ENCODE results near the gene P2RX2. TPM values are rescaled to one million over a fixed set of nuclear protein-coding genes. Genes with fewer than 3 reads are reported as not detected.

Gene P2RX2
- total and polyA plus RNA-seq, 2 experiments from 2014 or later, result 1.1 to 1.7 TPM

- H3K27ac ChIP-seq (ENCODE audit: low read depth), result no peak overlapping the region
- H3K9me3 Mint-ChIP-seq, result no peaks in the 10 kb centered on the region
- H3K4me3 ChIP-seq, result no peak overlapping the region
- H3K27me3 ChIP-seq (ENCODE audit: insufficient read depth), result no peaks in the 10 kb centered on the region
- no peak for TF ChIP-seq ETS1 (IDR thresholded peaks at IDR 0.05)
- TF ChIP-seq EZH2 (IDR thresholded peaks at IDR 0.05; ENCODE audit: low read depth, unreplicated experiment), result no peak
- no peak for TF ChIP-seq NANOG (IDR thresholded peaks at IDR 0.05; ENCODE audit: borderline replicate concordance)
- no peak for TF ChIP-seq POLR2AphosphoS5 (IDR thresholded peaks at IDR 0.05; ENCODE audit: low read depth)
- no peak for TF ChIP-seq REST (IDR thresholded peaks at IDR 0.05; ENCODE audit: unreplicated experiment)
- TF ChIP-seq ZNF331 (CRISPR knock-in tag; IDR thresholded peaks at IDR 0.05; ENCODE audit: low read depth), result no peak
- no peak for TF ChIP-seq ZNF114 (CRISPR knock-in tag; IDR thresholded peaks at IDR 0.05)
- no peak for TF ChIP-seq EZH2phosphoT487 (IDR thresholded peaks at IDR 0.05; ENCODE audit: unreplicated experiment)
- TF ChIP-seq CREB1 (CRISPR knock-in tag; IDR thresholded peaks at IDR 0.05; ENCODE audit: low read depth), result no peak
- no peak for TF ChIP-seq ZNF462 (CRISPR knock-in tag; IDR thresholded peaks at IDR 0.05)
- no peak for TF ChIP-seq JUNB (IDR thresholded peaks at IDR 0.05; ENCODE audit: unreplicated experiment)
- no peak for TF ChIP-seq STAT1 (IDR thresholded peaks at IDR 0.05; ENCODE audit: unreplicated experiment)
- no peak for TF ChIP-seq CTCF (conservative IDR thresholded peaks at IDR 0.05; ENCODE audit: low read depth in 2 of 2)
- 0 out of 2 replicates have a peak, but pooled peaks cover 10% of the 10 kb centered on the region for H4K20me1 ChIP-seq (replicated peaks; ENCODE audit: insufficient read depth)
- H3K4me2 ChIP-seq, result no peak overlapping the region
- H3K9me2 ChIP-seq (ENCODE audit: insufficient read depth), result no peaks in the 10 kb centered on the region
- H3K36me3 Mint-ChIP-seq (ENCODE audit: low read depth), result peaks cover 51% of the 10 kb centered on the region
- peaks cover 10% of the 10 kb centered on the region for H3K4me1 Mint-ChIP-seq
- H3K79me2 ChIP-seq (replicated peaks; ENCODE audit: insufficient read depth), result no peaks in the 10 kb centered on the region
- H2AFZ ChIP-seq, result no peak overlapping the region
- no peak overlapping the region for H3K27ac Mint-ChIP-seq
- no peak overlapping the region for H3K4me3 Mint-ChIP-seq
- peaks cover 12% of the 10 kb centered on the region for H3K36me3 ChIP-seq (ENCODE audit: insufficient read depth)
- H3K4me1 ChIP-seq (ENCODE audit: insufficient read depth), result no peaks in the 10 kb centered on the region
- H3F3A ChIP-seq (replicated peaks; ENCODE audit: low read depth), result 0 out of 2 replicates have a peak, but pooled peaks cover 3% of the 10 kb centered on the region
- no peak for ATAC-seq
- no peak for DNase-seq (ENCODE audit: low spot score)
- peaks cover 13% of the 10 kb centered on the region for H3K27me3 Mint-ChIP-seq (ENCODE audit: insufficient read depth, low read depth, poor library complexity)
Observed at GRCh38 chr12:132625731-132626430, 7.3 kb downstream of the P2RX2 start.
